MM.1S (cell line): ENCODE data around the gene CPEB2.

ENCODE experiments used
- DNase-seq: peaks from one replicate; pipeline ENCODE4 v3.0.0-alpha.2; 2015
- H2AFZ ChIP-seq: fragments of 300-600 bp; sonication (generic); 2 replicates; pipeline ENCODE4 v1.6.0; 2016; ENCODE audit warnings: antibody characterized with exemption, low read length
- H3F3A ChIP-seq: fragments of 300-600 bp; sonication (generic); 2 replicates; pipeline ENCODE4 v1.6.1; 2016; ENCODE audit warnings: mild to moderate bottlenecking, antibody characterized with exemption, low read length, moderate library complexity, mixed read lengths; ENCODE audit not compliant: insufficient read depth
- H3K27ac ChIP-seq: fragments of 300-600 bp; sonication (generic); 2 replicates; pipeline ENCODE4 v1.5.1; 2016; ENCODE audit warnings: mild to moderate bottlenecking, low read length
- H3K27me3 ChIP-seq: fragments of 300-600 bp; sonication (generic); replicated peaks from 2 replicates; pipeline ENCODE4 v1.6.0; 2016; ENCODE audit warnings: low read length; ENCODE audit not compliant: insufficient read depth
- H3K36me3 ChIP-seq: fragments of 300-600 bp; sonication (generic); replicated peaks from 2 replicates; pipeline ENCODE4 v1.6.1; 2016; ENCODE audit warnings: mild to moderate bottlenecking, low read length, mixed read lengths; ENCODE audit not compliant: insufficient read depth
- H3K4me1 ChIP-seq: fragments of 300-600 bp; sonication (generic); 2 replicates; pipeline ENCODE4 v1.6.1; 2016; ENCODE audit warnings: low read length, mixed read lengths
- H3K4me2 ChIP-seq: fragments of 300-600 bp; sonication (generic); 2 replicates; pipeline ENCODE4 v1.6.0; 2016; ENCODE audit warnings: low read depth, low read length
- H3K4me3 ChIP-seq: fragments of 300-600 bp; sonication (generic); 2 replicates; pipeline ENCODE4 v1.5.1; 2016; ENCODE audit warnings: low read length, mixed read lengths
- H3K79me2 ChIP-seq: fragments of 300-600 bp; sonication (generic); 2 replicates; pipeline ENCODE4 v1.6.1; 2016; ENCODE audit warnings: mixed run types, low read length, mixed read lengths
- H3K9ac ChIP-seq: fragments of 300-600 bp; sonication (generic); 2 replicates; pipeline ENCODE4 v1.6.1; 2016; ENCODE audit warnings: low read length, mixed read lengths
- H3K9me2 ChIP-seq: fragments of 300-600 bp; sonication (generic); replicated peaks from 2 replicates; pipeline ENCODE4 v1.6.1; 2016; ENCODE audit warnings: mild to moderate bottlenecking, low read length, mixed read lengths; ENCODE audit not compliant: insufficient read depth
- H3K9me3 ChIP-seq: fragments of 300-600 bp; sonication (generic); replicated peaks from 2 replicates; pipeline ENCODE4 v1.6.1; 2016; ENCODE audit warnings: mild to moderate bottlenecking, low read length, mixed read lengths; ENCODE audit not compliant: insufficient read depth
- H4K20me1 ChIP-seq: fragments of 300-600 bp; sonication (generic); 2 replicates; pipeline ENCODE4 v1.6.1; 2016; ENCODE audit warnings: mild to moderate bottlenecking, low read length, moderate library complexity, mixed read lengths; ENCODE audit not compliant: insufficient read depth
- EZH2 ChIP-seq: fragments of 300-600 bp; sonication (generic); optimal IDR thresholded peaks from 2 replicates; pipeline ENCODE3; 2017; ENCODE audit warnings: low read depth, mild to moderate bottlenecking, antibody characterized with exemption, low read length, mixed read lengths
- EZH2phosphoT487 ChIP-seq: fragments of 300-600 bp; sonication (generic); IDR thresholded peaks from 2 replicates; pipeline ENCODE4 v1.6.1; 2018; ENCODE audit warnings: antibody characterized with exemption, low read length
- TF ChIP-seq, protein P1 (sequence below): fragments of 300-600 bp; sonication (generic); IDR thresholded peaks from 2 replicates; pipeline ENCODE4 v1.5.1; 2016; ENCODE audit warnings: antibody characterized with exemption, low read length, mixed read lengths

The CPEB2 gene

DNA sequence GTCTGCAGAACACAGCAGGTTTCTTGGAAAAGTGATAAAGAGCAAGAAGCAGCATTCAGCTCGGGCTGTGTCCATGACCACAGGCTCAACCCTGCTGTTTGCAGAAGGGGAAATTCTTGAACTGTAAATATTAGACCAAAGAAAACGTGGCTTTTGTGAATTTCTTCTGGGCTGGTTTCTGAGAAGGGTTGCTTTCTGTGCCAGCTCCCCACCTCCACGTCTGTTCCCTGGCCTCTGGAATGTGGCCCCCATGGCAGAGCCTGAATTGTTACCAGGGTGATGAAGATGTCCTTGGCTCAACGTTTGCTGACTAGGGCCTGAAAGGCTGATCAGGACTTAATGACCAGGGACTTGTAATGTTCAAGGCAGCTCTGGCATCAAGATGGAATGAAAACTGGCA lies 116.0 kb downstream of the CPEB2 start:
- no peak overlapping the region for H3K4me2 ChIP-seq

More for the DNA sequence above, 116.0 kb downstream of the CPEB2 start:
- no peaks in the 10 kb centered on the region for H3K4me1 ChIP-seq
- H4K20me1 ChIP-seq: no peaks in the 10 kb centered on the region
- H2AFZ ChIP-seq: no peak overlapping the region
- H3K27ac ChIP-seq: no peak overlapping the region
- H3F3A ChIP-seq: no peaks in the 10 kb centered on the region
- H3K9ac ChIP-seq: no peak overlapping the region
- no peaks in the 10 kb centered on the region for H3K79me2 ChIP-seq
- H3K4me3 ChIP-seq: no peak overlapping the region
- no peaks in the 10 kb centered on the region for H3K9me3 ChIP-seq
- H3K27me3 ChIP-seq: no peaks in the 10 kb centered on the region
- DNase-seq: no peak
- H3K36me3 ChIP-seq: no peaks in the 10 kb centered on the region
- no peaks in the 10 kb centered on the region for H3K9me2 ChIP-seq
- TF ChIP-seq EZH2: no peak
- no peak for TF ChIP-seq EZH2phosphoT487
- TF ChIP-seq, protein P1, sequence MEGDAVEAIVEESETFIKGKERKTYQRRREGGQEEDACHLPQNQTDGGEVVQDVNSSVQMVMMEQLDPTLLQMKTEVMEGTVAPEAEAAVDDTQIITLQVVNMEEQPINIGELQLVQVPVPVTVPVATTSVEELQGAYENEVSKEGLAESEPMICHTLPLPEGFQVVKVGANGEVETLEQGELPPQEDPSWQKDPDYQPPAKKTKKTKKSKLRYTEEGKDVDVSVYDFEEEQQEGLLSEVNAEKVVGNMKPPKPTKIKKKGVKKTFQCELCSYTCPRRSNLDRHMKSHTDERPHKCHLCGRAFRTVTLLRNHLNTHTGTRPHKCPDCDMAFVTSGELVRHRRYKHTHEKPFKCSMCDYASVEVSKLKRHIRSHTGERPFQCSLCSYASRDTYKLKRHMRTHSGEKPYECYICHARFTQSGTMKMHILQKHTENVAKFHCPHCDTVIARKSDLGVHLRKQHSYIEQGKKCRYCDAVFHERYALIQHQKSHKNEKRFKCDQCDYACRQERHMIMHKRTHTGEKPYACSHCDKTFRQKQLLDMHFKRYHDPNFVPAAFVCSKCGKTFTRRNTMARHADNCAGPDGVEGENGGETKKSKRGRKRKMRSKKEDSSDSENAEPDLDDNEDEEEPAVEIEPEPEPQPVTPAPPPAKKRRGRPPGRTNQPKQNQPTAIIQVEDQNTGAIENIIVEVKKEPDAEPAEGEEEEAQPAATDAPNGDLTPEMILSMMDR: no peak
